ENCODE measurements around the gene USP31. TPM values are rescaled to one million over a fixed set of nuclear protein-coding genes. Genes with fewer than 3 reads are reported as not detected.

USP31 gene
- total RNA-seq, 1 donor from 2014 or later: 32.2 TPM

DNA sequence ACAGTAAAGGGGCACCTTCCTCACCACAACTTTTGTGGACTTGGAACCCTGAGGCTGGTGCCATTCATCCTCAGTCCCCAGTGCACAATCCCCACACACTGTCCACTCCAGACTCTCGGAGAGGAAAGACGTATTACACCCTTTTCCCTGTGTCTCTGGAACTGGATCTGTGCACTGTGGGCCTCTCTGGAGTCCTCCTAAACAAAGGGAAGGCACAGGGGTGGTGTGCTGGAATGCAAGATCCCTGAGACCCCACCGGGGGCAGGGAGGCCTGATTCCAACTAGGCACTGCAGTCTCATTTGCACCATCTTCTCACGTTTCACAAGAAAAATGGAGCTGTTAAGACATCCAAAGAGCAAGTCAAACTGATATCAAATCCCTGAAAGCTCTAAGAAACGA is 89.8 kb downstream of the USP31 start:
- no peaks in the 10 kb centered on the region for H3K9me3 ChIP-seq
- intact Hi-C loops (cut with DNase I): no loop called here
- no peaks in the 10 kb centered on the region for H3K4me1 ChIP-seq
- DNase-seq (ENCODE audit: extremely low spot score in 2 of 2): no peak
- H3K27me3 ChIP-seq: no peaks in the 10 kb centered on the region
- no peaks in the 10 kb centered on the region for H3K36me3 ChIP-seq
- H3K4me3 ChIP-seq: no peak overlapping the region
- H3K27ac ChIP-seq: no peak overlapping the region
- TF ChIP-seq POLR2A (IDR thresholded peaks at IDR 0.05) (no peak), POLR2AphosphoS5 (IDR thresholded peaks at IDR 0.05; ENCODE audit: insufficient read depth in 1 of 2, low read depth in 1 of 2) (no peak)
- TF ChIP-seq, protein P1, sequence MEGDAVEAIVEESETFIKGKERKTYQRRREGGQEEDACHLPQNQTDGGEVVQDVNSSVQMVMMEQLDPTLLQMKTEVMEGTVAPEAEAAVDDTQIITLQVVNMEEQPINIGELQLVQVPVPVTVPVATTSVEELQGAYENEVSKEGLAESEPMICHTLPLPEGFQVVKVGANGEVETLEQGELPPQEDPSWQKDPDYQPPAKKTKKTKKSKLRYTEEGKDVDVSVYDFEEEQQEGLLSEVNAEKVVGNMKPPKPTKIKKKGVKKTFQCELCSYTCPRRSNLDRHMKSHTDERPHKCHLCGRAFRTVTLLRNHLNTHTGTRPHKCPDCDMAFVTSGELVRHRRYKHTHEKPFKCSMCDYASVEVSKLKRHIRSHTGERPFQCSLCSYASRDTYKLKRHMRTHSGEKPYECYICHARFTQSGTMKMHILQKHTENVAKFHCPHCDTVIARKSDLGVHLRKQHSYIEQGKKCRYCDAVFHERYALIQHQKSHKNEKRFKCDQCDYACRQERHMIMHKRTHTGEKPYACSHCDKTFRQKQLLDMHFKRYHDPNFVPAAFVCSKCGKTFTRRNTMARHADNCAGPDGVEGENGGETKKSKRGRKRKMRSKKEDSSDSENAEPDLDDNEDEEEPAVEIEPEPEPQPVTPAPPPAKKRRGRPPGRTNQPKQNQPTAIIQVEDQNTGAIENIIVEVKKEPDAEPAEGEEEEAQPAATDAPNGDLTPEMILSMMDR (IDR thresholded peaks at IDR 0.05): no peak

- Histone ChIP-seq H3K4me1 (no peaks in the 10 kb centered on the region), H3K27ac (no peak overlapping the region), H3K4me3 (no peak overlapping the region), H3K27me3 (no peaks in the 10 kb centered on the region), H3K9me3 (no peaks in the 10 kb centered on the region), H3K36me3 (no peaks in the 10 kb centered on the region)
- intact Hi-C loops (cut with DNase I): no loop called here
- TF ChIP-seq, protein P1 (IDR thresholded peaks at IDR 0.05): no peak
- TF ChIP-seq POLR2A (IDR thresholded peaks at IDR 0.05) (no peak), POLR2AphosphoS5 (IDR thresholded peaks at IDR 0.05; ENCODE audit: insufficient read depth in 1 of 2, low read depth in 1 of 2) (no peak)
- no peak for DNase-seq (ENCODE audit: extremely low spot score in 2 of 2)
These were observed 90.7 kb downstream of the USP31 start for GRCh38 chr16:23058576-23058975.

DNA sequence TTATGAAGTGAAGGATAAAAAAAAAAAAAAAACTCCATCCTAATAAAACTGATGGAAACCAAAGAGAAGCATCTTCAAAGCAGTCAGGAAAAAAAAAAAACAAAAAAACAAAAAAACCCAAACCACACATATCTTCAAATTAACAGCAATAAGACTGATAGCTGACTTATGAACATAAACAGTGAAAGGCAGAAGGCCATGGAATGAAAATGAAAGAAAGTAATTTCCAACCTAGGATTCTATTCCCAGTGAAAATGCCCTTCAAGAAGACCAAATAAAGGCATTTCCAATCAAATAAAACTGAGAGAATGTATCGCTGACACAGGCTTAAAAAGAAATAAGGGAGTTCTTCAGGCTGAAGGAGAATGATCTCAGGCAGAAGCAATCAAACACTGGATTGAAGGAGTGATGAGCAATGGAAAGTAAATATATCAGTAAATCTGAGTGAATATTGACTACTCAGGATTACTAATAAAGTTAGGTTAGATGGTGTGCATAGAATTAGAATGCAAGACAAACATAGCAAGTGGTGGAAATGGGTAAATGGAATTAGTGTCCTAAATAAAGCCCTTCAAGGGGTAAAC is 92.1 kb downstream of the USP31 start:
- Histone ChIP-seq H3K27me3 (no peaks in the 10 kb centered on the region), H3K4me1 (no peaks in the 10 kb centered on the region), H3K36me3 (no peaks in the 10 kb centered on the region), H3K4me3 (no peak overlapping the region), H3K9me3 (no peaks in the 10 kb centered on the region), H3K27ac (no peak overlapping the region)
- no peak for TF ChIP-seq POLR2A (IDR thresholded peaks at IDR 0.05)
- TF ChIP-seq POLR2AphosphoS5 (IDR thresholded peaks at IDR 0.05; ENCODE audit: insufficient read depth in 1 of 2, low read depth in 1 of 2): no peak
- TF ChIP-seq, protein P1 (IDR thresholded peaks at IDR 0.05): no peak
- intact Hi-C loops (cut with DNase I): no loop called here
- no peak for DNase-seq (ENCODE audit: extremely low spot score in 2 of 2)

- no peak for DNase-seq (ENCODE audit: extremely low spot score in 2 of 2)
- Histone ChIP-seq H3K4me1 (no peaks in the 10 kb centered on the region), H3K27ac (no peak overlapping the region), H3K27me3 (no peaks in the 10 kb centered on the region), H3K36me3 (no peaks in the 10 kb centered on the region), H3K9me3 (no peaks in the 10 kb centered on the region), H3K4me3 (no peak overlapping the region)
- intact Hi-C loops (cut with DNase I): no loop called here
- TF ChIP-seq POLR2AphosphoS5 (IDR thresholded peaks at IDR 0.05; ENCODE audit: insufficient read depth in 1 of 2, low read depth in 1 of 2) (no peak), POLR2A (IDR thresholded peaks at IDR 0.05) (no peak)
- TF ChIP-seq, protein P1 (IDR thresholded peaks at IDR 0.05): no peak
These were observed 93.8 kb downstream of the USP31 start for GRCh38 chr16:23055481-23055880.

DNA sequence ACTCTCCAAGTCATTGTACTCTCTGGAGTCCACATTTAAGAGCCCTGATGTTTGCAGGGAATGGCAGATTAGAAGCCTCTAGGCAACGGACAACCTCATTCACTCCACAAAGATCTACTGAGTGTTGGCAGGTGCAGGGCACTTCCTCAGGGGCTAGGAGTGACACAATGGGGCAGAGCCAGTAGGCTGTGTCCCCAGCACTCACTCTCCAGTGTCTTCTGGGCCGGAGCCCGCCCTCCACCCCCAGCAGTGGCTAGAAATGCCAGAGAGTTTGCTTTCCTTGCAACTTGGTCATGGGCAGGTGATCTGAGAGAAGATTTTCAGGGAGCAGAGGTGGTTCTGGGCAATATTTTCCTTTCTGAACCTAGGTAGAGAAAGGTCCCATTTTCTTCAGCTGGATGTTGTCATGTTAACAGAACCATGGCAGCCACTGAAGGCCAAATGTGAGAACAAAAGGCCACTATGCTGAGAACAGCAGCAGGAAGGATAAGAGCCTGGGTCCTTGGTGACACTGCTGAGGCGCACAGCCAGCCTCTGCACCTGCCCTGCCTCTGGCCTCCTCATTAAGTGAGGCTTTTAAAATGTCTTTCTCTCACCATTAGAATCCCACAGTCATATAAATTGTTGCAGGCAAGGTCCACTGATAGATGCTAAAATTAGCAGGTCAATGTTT is 96.2 kb downstream of the USP31 start:
- H3K27me3 ChIP-seq: no peaks in the 10 kb centered on the region
- H3K9me3 ChIP-seq: no peaks in the 10 kb centered on the region
- no peak overlapping the region for H3K27ac ChIP-seq
- intact Hi-C loops (cut with DNase I): no loop called here
- H3K4me3 ChIP-seq: no peak overlapping the region
- no peaks in the 10 kb centered on the region for H3K4me1 ChIP-seq
- no peaks in the 10 kb centered on the region for H3K36me3 ChIP-seq
- DNase-seq (ENCODE audit: extremely low spot score in 2 of 2): peak in 1 of 2 donors; percentile 72
- TF ChIP-seq POLR2AphosphoS5 (IDR thresholded peaks at IDR 0.05; ENCODE audit: insufficient read depth in 1 of 2, low read depth in 1 of 2) (no peak), POLR2A (IDR thresholded peaks at IDR 0.05) (no peak)
- TF ChIP-seq, protein P1 (IDR thresholded peaks at IDR 0.05): no peak

All from vagina (tissue), 2 donors.